NCI-H526 treated with DMSO at 0.1 percent for 48 hours (cell line): ENCODE measurements around the gene CDC6.
"Not testable (repeated sequence)": the region's sequence is repeated elsewhere in the genome, so short reads cannot be mapped to it uniquely, and the experiment has no call there.

Experiments used
- DNase-seq: peaks from one replicate; lab custom pipeline; 2025; lab: John Stamatoyannopoulos, UW

CDC6 gene

DNA sequence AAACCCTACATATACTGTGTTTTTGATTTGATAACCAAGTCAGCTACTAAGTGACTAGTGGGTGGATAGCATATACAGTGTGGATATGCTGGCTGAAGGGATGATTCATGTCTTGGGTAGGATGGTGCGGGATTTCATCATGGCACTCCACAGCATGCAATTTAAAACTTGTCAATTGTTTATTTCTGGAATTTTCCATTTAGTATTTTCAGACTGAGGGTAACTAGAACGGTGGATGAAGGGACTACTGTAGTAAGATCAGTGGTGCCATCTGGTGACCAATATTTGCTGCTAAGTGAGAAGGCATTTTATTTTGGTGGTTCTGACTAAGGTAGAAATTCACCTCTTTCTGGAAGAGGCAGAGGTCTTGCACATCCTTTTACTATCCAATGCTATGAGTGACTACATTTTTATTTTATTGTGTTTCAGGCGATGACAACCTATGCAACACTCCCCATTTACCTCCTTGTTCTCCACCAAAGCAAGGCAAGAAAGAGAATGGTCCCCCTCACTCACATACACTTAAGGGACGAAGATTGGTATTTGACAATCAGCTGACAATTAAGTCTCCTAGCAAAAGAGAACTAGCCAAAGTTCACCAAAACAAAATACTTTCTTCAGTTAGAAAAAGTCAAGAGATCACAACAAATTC is 3.1 kb downstream of the CDC6 start:
- DNase-seq, result peak; percentile 4

DNA sequence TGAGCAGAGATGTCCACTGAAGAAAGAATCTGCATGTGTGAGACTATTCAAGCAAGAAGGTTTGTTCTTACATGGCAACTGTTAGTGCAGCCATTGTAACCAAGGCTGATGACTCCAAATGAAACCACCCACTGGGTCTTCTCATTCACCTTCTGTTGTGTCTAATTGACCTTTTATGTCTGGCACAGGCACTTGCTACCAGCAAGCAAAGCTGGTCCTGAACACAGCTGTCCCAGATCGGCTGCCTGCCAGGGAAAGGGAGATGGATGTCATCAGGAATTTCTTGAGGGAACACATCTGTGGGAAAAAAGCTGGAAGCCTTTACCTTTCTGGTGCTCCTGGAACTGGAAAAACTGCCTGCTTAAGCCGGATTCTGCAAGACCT is 3.6 kb downstream of the CDC6 start:
- no peak for DNase-seq

DNA sequence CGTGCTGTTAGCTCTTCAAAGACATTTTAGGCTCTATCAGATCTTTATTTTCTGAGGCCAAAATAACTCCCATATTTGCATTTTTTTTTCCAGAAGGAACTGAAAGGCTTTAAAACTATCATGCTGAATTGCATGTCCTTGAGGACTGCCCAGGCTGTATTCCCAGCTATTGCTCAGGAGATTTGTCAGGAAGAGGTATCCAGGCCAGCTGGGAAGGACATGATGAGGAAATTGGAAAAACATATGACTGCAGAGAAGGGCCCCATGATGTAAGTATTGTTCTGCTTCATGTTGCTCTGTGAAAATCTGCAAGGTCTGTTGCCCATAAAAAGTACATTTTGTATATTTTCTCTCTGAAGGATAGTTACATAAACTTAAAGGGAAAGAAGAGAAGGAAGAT is 5.7 kb downstream of the CDC6 start:
- no peak for DNase-seq

DNA sequence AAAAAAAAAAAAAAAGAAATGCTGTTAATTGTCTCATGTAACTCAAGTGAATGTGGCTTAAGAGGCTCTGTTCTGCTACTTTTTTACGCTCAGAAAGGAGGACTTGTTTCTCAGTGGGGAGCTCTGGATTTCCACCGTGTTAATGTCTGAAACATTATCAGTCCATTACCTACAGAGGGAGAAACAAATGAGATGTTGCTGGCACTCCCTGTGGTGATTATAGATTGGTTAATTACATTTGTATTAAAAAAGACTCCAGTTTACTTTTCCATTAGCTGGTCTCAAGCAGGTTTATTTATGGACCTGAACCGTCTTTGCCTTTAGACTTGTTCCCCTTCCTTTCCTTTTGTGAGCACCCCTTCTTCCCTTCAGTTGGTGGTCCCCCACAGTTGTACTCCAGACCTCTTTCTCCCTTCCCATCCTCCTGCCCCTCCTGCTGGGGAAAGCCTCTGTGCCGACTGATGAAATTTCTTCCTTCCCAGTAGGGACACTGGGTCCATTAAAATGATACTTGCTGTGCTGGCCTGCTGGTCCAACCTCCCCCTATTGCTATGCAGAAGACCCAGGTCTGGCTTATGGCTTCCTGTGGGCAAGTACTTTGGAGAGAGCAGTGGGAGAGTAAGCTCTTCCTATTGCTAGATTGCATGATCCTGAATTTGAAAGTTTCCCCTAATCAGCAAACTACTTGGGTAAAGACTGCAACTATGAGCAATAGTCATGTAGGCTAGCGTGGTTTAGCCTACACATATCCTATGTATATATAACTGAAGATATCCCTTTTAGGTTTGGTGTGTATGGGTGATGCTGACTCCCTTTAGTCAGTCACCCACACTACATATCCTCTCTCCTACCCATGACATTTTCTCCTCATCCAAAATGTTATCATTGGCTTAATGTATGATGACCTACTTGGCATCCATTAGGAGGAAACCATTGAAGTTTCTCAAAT is 8.1 kb downstream of the CDC6 start:
- no peak for DNase-seq

DNA sequence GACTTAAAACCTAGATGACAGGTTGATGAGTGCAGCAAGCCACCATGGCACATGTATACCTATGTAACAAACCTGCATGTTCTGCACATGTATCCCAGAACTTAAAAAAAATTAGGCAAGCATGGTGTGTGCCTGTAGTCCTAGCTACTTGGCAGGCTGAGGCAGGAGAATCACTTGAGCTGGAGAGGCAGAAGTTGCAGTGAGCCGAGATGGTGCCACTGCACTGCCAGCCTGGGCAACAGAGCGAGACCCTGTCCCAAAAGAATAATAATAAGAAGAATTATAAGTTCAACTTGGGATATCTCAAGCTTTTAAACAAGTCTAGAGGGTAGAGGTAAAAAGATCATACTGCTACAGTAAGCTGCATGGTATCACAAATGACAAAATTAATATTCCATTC is 9.8 kb downstream of the CDC6 start:
- no peak for DNase-seq

DNA sequence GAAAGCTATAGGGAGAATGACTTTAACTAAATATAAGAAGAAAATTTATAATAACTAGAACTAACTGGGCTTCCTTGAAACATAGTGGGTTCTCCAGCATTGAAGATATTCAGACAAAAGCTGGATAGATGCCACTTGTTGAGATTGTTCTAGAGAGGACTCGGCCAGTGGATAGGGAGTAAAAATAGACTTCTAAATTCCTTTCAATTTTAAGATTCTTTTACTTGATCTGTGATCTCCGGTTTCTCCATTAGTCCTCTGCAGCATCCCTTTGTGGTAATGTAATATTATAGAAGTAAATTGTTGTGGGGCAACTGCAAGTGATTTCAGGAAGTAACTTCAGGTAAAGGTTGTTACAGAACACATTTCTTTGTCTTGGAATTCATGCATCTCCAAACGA is 11.0 kb downstream of the CDC6 start:
- DNase-seq, result no peak

DNA sequence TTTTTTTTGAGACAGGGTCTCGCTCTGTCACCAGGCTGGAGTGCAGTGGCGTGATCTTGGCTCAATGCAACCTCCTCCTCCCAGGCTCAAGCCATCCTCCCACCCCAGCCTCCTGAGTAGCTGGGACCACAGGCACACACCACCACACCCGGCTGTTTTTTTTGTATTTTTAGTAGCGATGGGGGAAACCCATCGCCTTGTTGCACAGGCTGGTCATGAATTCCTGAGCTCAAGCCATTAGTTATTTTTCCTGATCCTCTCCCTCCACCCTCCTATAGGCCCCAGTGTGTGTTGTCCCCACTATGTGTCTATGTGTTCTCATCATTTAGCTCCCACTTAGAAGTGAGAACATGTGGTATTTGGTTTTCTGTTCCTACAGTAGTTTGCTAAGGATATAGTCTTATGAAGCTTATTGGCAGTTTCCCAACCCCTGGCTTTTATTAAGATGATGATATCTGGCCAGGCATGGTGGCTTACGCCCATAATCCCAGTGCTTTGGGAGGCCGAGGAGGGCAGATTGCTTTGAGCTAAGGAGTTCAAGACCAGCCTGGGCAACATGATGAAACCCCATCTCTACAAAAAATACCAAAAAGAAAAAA is 11.6 kb downstream of the CDC6 start:
- not testable (repeated sequence) for DNase-seq

DNA sequence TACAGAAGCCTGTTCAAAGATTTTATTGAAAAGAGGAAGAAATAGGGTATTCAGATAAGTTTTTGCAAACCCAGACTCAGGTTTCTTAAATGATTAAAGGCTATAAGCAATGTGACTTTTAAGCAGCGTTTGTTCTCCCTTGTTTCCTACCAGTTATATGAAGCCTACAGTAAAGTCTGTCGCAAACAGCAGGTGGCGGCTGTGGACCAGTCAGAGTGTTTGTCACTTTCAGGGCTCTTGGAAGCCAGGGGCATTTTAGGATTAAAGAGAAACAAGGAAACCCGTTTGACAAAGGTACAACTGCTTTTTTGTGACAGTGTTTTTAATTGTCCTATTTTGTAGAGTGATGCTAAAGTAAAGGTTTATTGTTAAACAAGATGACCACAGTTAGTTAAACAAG is 13.6 kb downstream of the CDC6 start:
- DNase-seq, result no peak

DNA sequence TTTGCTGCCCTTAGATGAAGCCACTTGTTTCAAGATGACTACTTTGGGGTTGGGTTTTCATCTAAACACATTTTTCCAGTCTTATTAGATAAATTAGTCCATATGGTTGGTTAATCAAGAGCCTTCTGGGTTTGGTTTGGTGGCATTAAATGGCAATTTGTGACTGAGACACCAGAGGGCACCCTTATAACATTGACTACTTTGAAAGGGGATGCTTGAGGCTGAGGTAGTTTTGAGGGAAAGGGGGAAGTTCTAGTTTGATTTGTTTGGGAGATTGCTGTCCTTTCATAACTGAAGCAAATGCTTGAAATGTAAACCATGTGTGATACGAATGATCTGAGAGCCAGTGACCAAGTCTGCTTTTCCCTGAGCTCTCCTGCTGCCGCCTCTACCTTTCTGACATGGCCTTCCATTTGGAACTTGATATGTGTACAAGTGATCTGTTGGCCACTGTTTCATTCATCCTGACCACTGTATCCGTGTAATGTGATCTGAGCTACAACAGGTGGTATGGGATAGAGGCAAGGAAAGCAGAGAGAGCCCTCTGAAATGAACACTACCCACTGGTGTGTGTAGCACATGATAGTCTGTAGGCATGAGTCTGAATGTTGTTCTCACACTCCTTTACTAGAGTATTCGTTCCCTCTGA is 15.5 kb downstream of the CDC6 start:
- DNase-seq, result peak; percentile 23

DNA sequence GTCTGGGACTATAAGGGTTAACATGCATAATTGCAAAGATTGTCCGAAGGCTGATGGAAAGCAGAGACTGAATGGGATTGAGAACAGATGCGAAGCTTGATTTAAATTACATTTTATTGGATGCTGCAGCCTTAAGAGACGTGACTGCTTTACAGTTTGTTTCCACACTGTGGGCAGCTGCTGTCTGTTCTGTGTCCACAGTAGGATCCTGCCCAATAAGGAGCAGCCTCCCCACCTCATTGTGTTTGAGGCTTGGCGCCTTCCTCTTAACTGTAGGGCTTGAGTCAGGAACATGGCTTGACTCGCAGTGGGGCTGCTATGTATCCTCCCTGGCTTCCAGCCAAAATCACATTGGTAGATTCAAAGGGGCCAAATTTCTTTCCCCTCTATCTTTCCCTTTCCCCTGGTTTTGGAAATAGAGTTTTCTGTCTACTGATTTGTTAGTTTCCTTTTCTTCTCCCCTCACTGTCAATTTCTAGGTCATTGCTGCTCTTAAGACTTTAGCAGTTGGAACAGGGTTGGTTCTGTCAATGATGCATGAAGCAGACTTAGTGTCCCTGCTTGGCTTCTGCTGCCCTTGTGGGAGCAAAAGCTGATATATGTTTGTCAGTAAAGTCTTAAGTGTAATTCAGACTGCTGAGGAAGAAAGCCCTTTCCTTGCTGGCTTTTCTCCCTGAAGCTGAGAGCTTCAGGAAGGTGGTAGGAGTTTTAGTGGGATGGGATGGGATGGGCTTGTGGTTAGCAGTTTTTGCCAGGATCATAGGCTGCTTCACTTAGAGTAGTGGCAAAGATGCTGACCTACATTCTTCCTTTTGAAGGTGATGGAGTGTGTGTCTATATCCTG is 16.3 kb downstream of the CDC6 start:
- no peak for DNase-seq

DNA sequence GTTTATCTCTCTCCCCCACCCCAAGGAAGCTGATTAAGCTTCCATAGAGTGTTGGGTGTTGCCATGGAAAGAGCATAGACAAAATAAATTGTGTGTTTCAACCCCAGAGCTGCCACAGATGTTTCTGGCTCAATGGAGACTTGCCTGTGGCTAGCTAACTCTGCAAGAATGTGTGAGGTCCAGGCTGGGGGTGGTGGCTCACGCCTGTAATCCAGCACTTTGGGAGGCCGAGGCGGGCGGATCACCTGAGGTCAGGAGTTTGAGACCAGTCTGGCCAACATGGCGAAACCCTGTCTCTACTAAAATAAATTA is 16.8 kb downstream of the CDC6 start:
- not testable (repeated sequence) for DNase-seq

DNA sequence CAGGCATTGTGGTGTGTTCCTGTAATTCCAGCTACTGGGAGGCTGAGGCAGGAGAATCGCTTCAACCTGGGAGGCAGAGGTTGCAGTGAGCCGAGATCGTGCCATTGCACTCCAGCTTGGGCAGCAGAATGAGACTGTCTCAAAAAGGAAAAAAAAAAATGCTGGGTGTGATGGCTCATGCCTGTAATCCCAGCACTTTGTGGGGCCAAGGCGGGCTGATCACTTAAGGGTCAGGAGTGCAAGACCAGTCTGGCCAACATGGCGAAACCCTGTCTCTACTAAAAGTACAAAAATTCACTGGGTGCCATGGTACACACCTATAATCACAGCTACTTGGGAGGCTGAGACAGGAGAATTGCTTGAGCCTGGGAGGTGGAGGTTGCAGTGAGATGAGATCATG is 17.2 kb downstream of the CDC6 start:
- DNase-seq, result not testable (repeated sequence)

DNA sequence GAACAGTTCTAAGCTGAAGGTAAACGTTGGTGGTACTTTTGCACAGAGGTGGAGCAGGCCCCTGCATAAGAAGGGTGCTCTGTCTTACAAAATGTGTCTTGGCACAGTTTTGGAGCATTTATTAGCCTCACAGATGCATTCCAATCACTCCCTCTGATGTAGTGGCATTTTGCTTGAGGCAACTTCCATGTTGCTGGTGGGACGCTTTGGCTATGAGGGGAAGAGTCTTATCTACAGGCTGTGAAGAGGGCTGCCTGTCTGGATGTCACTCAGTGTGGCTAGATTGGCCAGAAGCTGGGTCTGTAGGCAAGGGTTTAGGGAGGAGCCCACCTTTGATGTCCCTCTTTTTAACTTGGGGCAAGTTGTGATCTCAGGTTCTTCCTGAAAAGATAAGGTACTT is 18.7 kb downstream of the CDC6 start:
- DNase-seq, result no peak

DNA sequence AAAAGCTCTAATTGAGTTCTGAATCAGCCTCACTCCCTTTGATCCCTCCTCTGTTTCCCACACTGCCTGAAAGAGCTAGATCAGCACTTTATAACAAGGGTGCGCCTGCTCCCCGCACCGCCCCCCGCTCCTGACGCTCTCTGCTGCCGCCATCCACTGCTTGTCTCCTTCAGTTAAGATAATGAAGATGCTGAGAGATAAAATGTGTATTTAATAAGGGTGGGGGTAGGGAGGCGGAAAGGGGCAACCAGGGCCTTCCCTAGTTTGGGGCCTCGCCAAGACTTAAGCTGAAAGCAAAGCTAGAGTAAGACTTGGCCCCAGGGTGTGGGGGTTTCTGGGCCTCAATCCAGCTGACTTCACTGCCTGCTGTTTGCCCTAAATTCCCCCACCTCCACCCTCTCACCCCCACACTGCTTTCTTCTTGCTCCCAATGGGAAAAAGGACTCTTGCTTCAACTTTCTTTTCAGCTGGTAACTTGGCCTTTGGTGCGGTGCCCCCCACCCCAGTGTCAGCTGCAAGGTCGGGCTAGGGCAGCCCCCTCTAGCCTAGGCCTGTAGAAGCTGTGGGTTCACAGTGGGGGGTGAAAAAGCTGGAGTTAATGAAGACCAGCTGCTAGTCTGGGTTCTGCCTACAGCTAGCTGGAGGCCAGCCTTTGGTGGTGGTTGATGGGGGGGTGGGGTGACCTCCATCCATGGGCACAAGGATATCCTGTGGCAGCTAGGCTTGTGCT is 19.5 kb downstream of the CDC6 start:
- DNase-seq, result no peak

DNA sequence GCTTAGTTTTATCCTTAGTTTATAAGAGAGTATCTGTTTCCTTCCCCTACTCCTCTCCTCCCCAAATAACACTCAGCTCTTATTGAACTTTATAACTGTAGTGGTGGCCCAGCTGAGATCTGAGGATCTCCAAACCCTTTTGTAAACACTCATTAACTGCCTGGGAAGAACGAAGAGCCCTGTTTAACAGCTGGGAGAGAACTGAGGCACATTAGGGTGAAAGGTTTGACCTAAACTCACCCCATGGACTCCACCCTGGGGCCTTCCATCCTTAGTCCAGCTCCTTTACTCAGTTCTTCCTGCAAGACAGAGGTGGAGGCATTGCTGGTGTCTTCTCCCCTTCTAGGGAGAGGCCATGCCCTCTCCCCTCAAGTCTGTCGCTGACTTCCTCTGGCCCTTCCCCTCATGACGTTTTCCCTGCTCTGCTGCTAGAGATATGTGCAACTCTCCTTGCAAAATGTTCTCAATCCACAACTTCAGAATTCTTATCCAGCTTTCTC is 20.1 kb downstream of the CDC6 start:
- no peak for DNase-seq

DNA sequence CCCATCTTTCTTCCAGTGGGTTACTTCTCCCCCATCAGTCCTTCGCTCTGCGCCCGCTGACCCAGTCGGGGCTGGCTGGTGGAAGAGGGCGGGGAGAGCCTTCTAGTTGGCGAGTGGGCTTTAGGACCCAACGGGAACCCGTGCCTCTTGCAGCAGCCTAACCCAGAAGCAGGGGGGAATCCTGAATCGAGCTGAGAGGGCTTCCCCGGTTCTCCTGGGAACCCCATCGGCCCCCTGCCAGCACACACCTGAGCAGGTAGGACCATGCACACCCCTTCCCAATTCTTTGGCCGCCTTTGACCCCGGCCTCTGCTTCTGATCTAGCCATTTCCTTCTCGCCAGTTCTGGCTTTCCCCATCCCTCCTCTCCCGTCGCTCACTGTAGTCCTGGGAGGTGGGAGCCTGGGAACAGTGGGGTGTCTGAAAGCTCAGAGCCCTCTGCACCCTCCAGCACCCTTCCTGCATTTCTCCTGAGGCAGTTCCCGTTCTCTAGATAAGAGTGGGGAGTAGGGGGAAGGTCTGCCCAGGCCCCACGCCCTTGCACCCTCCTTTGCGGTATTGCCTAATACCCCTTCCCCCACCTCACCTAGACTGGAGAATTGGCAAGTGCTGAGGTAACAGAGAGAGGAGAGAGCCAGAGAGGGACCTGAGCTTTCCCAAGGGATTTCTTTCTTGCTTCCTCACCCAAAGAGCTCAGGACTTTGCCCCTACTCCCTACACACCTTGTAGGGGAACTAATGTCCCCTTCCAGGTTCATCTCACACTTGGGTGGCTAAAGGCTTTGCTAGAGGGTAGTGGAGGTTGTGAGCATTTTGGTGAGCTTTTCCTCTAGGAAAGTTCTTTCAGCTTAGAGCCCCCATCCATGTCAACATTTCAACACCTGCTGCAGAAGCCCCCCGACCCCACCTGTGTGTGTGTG is 21.6 kb downstream of the CDC6 start, which contains the start of gene RARA:
TSS of gene RARA (plus strand) at position 150 of the 918 bp plus-strand sequence. CDS start 22,039 bp downstream, outside the sequence.
- DNase-seq, result peak; percentile 22

DNA sequence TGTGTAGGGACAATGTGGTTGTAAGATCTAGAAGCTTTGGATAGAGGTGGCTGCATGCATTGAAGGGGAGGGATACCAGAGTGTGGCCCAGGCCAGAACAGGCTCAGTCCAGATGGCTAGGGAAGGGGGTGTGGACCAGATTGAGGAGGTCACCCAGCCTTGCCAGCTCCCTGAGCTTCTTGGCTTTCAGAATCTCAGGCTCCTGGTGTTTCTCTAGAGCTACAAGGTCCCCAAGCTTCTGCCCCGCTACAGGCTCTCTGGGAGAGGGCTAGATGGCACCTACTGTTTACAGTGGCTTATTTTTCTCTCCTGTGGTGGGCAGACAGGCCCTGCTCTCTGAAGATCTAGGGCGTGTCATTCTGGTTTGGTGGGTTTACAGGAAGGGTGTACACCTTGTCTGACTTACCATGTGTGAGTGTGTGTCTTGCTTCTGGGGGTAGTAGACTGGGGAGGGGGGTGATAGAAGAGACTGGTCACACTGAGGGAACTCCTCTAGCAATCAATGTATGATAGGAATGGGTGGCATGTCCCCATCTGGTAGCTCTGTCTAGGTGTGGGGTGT is 22.4 kb downstream of the CDC6 start:
- no peak for DNase-seq

DNA sequence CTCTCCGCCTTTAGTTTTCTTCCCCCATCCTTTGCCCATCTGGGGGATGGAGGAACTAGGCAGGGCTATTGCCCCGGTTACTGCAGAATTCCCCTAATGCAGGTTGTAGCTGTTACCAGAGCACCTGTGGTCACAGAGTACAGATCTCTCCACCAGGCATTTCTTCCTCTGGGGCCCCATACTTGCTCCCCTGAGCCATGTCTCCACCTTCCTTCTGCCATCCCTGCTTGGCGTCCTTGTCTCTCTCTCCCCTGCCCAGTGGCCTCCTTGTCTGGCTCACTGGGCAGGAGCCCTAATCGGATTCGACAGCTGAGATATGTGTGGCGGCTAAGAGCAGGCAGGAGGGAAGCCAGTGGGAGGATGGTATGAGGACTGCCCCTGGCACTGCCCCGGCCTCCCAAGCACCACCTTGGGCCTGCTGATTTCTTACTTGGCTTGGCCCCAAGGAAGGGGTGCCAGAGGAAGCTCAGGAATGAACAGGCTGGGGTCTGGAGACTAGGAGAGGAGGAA is 23.3 kb downstream of the CDC6 start:
- DNase-seq, result no peak

DNA sequence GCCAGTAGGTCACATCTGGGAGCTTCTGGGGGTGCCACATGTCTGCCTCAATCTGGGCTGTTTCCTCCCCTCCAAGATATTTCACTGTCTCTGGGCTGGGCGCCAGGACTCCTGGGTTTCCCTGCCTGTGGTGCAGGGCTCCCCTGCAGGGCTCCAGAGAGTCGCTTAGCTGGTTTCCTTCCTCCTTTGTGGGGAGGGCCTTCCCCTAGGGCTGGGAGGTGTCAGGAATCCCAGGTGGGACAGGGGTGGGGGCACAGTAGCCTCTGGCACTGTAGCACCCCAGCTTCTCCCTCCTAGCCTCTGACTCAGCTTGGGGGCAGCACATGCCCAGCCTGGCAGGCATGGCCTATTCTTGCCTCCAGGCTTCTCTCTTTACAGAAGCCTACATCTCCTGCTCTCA is 23.9 kb downstream of the CDC6 start:
- DNase-seq, result no peak
